Caco-2 (cell line): ENCODE data around the gene KLHL17. TPM values are rescaled to one million over a fixed set of nuclear protein-coding genes. Genes with fewer than 3 reads are reported as not detected.

ENCODE experiments used
- BruUV-seq: library from RNA; stranded (reverse); fragments of 400-500 nt; replicated peaks from 2 replicates; lab custom pipeline; 2021; lab: Mats Ljungman, UMichigan
- CTCF ChIA-PET: fragments of 300-600 bp; sonication (Branson Sonifier 250); formaldehyde crosslinking; loops from one replicate; lab custom pipeline; 2022; ENCODE audit warnings: antibody characterized with exemption; lab: Charles Lee
- POLR2A ChIA-PET: fragments of 300-600 bp; sonication (Branson Sonifier 250); formaldehyde crosslinking; loops from one replicate; lab custom pipeline; 2022; ENCODE audit warnings: antibody characterized with exemption; lab: Charles Lee
- DNase-seq, 2 experiments: peaks; one replicate each; pipeline versions ENCODE4 v3.0.0 to v3.0.0-alpha.2; 2020 to 2022
- H3K27me3 ChIP-seq: replicated peaks from 2 replicates; pipeline ENCODE4 v1.6.0; 2011; ENCODE audit warnings: low read length; ENCODE audit not compliant: control insufficient read depth, insufficient read depth
- H3K36me3 ChIP-seq: 2 replicates; pipeline ENCODE4 v1.5.1; 2011; ENCODE audit warnings: low read length; ENCODE audit not compliant: control insufficient read depth, insufficient read depth
- H3K4me1 ChIP-seq: fragments of 250-450 bp; sonication (Bioruptor Pico); 2 replicates; pipeline ENCODE4 v1.5.1; 2020; ENCODE audit warnings: mild to moderate bottlenecking
- H3K4me3 ChIP-seq: 2 replicates; pipeline ENCODE4 v1.5.1; 2011; ENCODE audit warnings: low read depth, mild to moderate bottlenecking, control low read depth, low read length
- H3K9me3 ChIP-seq: fragments of 250-450 bp; sonication (Bioruptor Pico); 2 replicates; pipeline ENCODE4 v1.5.1; 2020; ENCODE audit warnings: mild to moderate bottlenecking, moderate library complexity
- H3K27ac Mint-ChIP-seq: one replicate; pipeline ENCODE4 v1.8.0; 2022; ENCODE audit warnings: mixed read lengths; ENCODE audit not compliant: unreplicated experiment
- H3K27me3 Mint-ChIP-seq: one replicate; pipeline ENCODE4 v1.8.0; 2022; ENCODE audit warnings: mixed read lengths; ENCODE audit not compliant: insufficient read depth, unreplicated experiment
- H3K36me3 Mint-ChIP-seq: one replicate; pipeline ENCODE4 v1.8.0; 2022; ENCODE audit warnings: mild to moderate bottlenecking, mixed read lengths; ENCODE audit not compliant: insufficient read depth, unreplicated experiment
- H3K4me1 Mint-ChIP-seq: one replicate; pipeline ENCODE4 v1.8.0; 2022; ENCODE audit warnings: low read depth, mixed read lengths; ENCODE audit not compliant: unreplicated experiment
- H3K4me3 Mint-ChIP-seq: one replicate; pipeline ENCODE4 v1.8.0; 2022; ENCODE audit warnings: mild to moderate bottlenecking, moderate library complexity, mixed read lengths; ENCODE audit not compliant: unreplicated experiment
- H3K9me3 Mint-ChIP-seq: one replicate; pipeline ENCODE4 v1.8.0; 2022; ENCODE audit warnings: mixed read lengths; ENCODE audit not compliant: unreplicated experiment
- CTCF ChIP-seq, 2 experiments: fragments of 200-600 bp in 1 of 2; IDR thresholded peaks; 1 replicate in 1 of 2; 2 replicates in 1 of 2; pipeline versions ENCODE4 v1.5.1 to v1.8.0; 2011 to 2022; ENCODE audit warnings: antibody characterized with exemption in 1 of 2, control low read depth in 1 of 2, inconsistent platforms in 1 of 2, low read depth in 1 of 2, low read length in 1 of 2, mild to moderate bottlenecking in 1 of 2, moderate library complexity in 1 of 2; ENCODE audit not compliant: insufficient read depth in 1 of 2, severe bottlenecking in 1 of 2, unreplicated experiment in 1 of 2
- intact Hi-C: fragments of 100-400 bp; cut with micrococcal nuclease; formaldehyde crosslinking; loops from one replicate; pipeline ENCODE4 v1.10.0; 2022; ENCODE audit not compliant: unreplicated experiment
- total RNA-seq: library from RNA; stranded (reverse); gene quantifications from 2 replicates; pipeline ENCODE4 v1.2.3, GENCODE V29; 2022

Gene KLHL17
- total RNA-seq, 1 experiment from 2014 or later, result 33.1 TPM

GRCh38 chr1:930633-931138 lies 29.7 kb upstream of the KLHL17 start:
- intact Hi-C loops, result no loop called here
- Histone ChIP-seq H3K36me3 (no peaks in the 10 kb centered on the region), H3K9me3 (no peaks in the 10 kb centered on the region), H3K27me3 (peaks cover 8% of the 10 kb centered on the region; the same call in 1 of the 2 replicates), H3K4me1 (no peaks in the 10 kb centered on the region), H3K4me3 (no peak overlapping the region)
- no peak for TF ChIP-seq CTCF (IDR thresholded peaks at IDR 0.05; ENCODE audit: insufficient read depth in 1 of 2, low read depth in 1 of 2, low read length in 1 of 2, severe bottlenecking in 1 of 2, unreplicated experiment in 1 of 2)
- H3K27ac Mint-ChIP-seq, result no peak overlapping the region
- peaks cover 15% of the 10 kb centered on the region for H3K27me3 Mint-ChIP-seq
- no peak for DNase-seq
- no peak overlapping the region for H3K4me3 Mint-ChIP-seq
- H3K4me1 Mint-ChIP-seq, result peaks cover 6% of the 10 kb centered on the region
- no TSS peak for BruUV-seq
- H3K36me3 Mint-ChIP-seq, result no peaks in the 10 kb centered on the region
- ChIA-PET CTCF (interaction anchor here (0.6 kb wide), 1 partner anchor 12 kb away, joined by 4 read pairs; no protein-coding TSS in a partner anchor), POLR2A (no interaction called here)
- no peaks in the 10 kb centered on the region for H3K9me3 Mint-ChIP-seq

GRCh38 chr1:931380-932172 lies 28.8 kb upstream of the KLHL17 start:
- H3K4me3 Mint-ChIP-seq, result no peak overlapping the region
- H3K4me1 ChIP-seq, result no peaks in the 10 kb centered on the region
- DNase-seq, result no peak
- H3K27me3 ChIP-seq, result peaks cover 2% of the 10 kb centered on the region; the same call in 1 of the 2 replicates
- H3K4me3 ChIP-seq, result no peak overlapping the region
- peaks cover 6% of the 10 kb centered on the region for H3K4me1 Mint-ChIP-seq
- ChIA-PET CTCF (interaction anchor here (0.6 kb wide), 1 partner anchor 11 kb away, joined by 4 read pairs; no protein-coding TSS in a partner anchor), POLR2A (no interaction called here)
- H3K9me3 ChIP-seq, result no peaks in the 10 kb centered on the region
- intact Hi-C loops, result no loop called here
- no peaks in the 10 kb centered on the region for H3K9me3 Mint-ChIP-seq
- peaks cover 12% of the 10 kb centered on the region for H3K27me3 Mint-ChIP-seq
- H3K27ac Mint-ChIP-seq, result no peak overlapping the region
- no peaks in the 10 kb centered on the region for H3K36me3 Mint-ChIP-seq
- no TSS peak for BruUV-seq
- no peak for TF ChIP-seq CTCF (IDR thresholded peaks at IDR 0.05; ENCODE audit: insufficient read depth in 1 of 2, low read depth in 1 of 2, low read length in 1 of 2, severe bottlenecking in 1 of 2, unreplicated experiment in 1 of 2)
- H3K36me3 ChIP-seq, result no peaks in the 10 kb centered on the region

GRCh38 chr1:932173-932510 lies 28.2 kb upstream of the KLHL17 start:
- Histone ChIP-seq H3K4me3 (no peak overlapping the region), H3K9me3 (no peaks in the 10 kb centered on the region), H3K27me3 (peaks cover 2% of the 10 kb centered on the region; the same call in 1 of the 2 replicates), H3K4me1 (no peaks in the 10 kb centered on the region), H3K36me3 (no peaks in the 10 kb centered on the region)
- no peak for DNase-seq
- Mint-ChIP-seq H3K4me1 (peaks cover 6% of the 10 kb centered on the region), H3K9me3 (no peaks in the 10 kb centered on the region), H3K4me3 (no peak overlapping the region), H3K36me3 (no peaks in the 10 kb centered on the region), H3K27me3 (peaks cover 9% of the 10 kb centered on the region), H3K27ac (no peak overlapping the region)
- intact Hi-C loops, result no loop called here
- ChIA-PET POLR2A (no interaction called here), CTCF (no interaction called here)
- TF ChIP-seq CTCF (IDR thresholded peaks at IDR 0.05; ENCODE audit: insufficient read depth in 1 of 2, low read depth in 1 of 2, low read length in 1 of 2, severe bottlenecking in 1 of 2, unreplicated experiment in 1 of 2), result no peak
- no TSS peak for BruUV-seq
